K562 (cell line): ENCODE results near the gene CLTRN. TPM values are rescaled to one million over a fixed set of nuclear protein-coding genes. Genes with fewer than 3 reads are reported as not detected.

Experiments
- ATAC-seq: fragments of 200-7000 bp; cut with Tn5 transposase; 3 replicates; pipeline ENCODE4 v1.9.1; 2020; ENCODE audit warnings: moderate library complexity
- BruUV-seq: library from RNA; stranded (reverse); fragments of 400-500 nt; replicated peaks from 2 replicates; lab custom pipeline; 2021; lab: Mats Ljungman, UMichigan
- CTCF ChIA-PET: fragments of 300-600 bp; formaldehyde crosslinking; extraction: SDS; loops from one replicate; lab custom pipeline; 2021; ENCODE audit warnings: low intra/inter-chr PET ratio; lab: Yijun Ruan, JAX
- POLR2A ChIA-PET: fragments of 300-600, 350-650 bp; sonication (Branson Sonifier 250); formaldehyde crosslinking; extraction: SDS; loops from one replicate; lab custom pipeline; 2021; ENCODE audit warnings: antibody characterized with exemption, inconsistent platforms; lab: Yijun Ruan, JAX
- DNase-seq, 4 experiments: peaks; one replicate each; pipeline versions ENCODE4 v3.0.0 to v3.0.0-alpha.2; 2011 to 2018; ENCODE audit warnings: low spot score in 3 of 4, mixed read lengths in 3 of 4; ENCODE audit errors: extremely low read depth in 1 of 4
- FAIRE-seq: peaks from 2 replicates; lab custom pipeline; 2011; peaks lifted over from hg19 to GRCh38; lab: Jason Lieb, UNC
- H2AFZ ChIP-seq: 2 replicates; pipeline ENCODE4 v1.6.0; 2011; ENCODE audit warnings: low read depth, low read length, control low read depth, inconsistent platforms
- H3K27ac ChIP-seq: fragments of 200-600 bp; 3 replicates; pipeline ENCODE4 v1.8.0; 2011; ENCODE audit warnings: low read depth, mild to moderate bottlenecking, control low read depth, inconsistent platforms, low read length, moderate library complexity, mixed read lengths; ENCODE audit errors: extremely low read depth
- H3K27me3 ChIP-seq, 2 experiments: fragments of 300-600 bp in 1 of 2; 2 replicates in 1 of 2; 3 replicates in 1 of 2; pipeline versions ENCODE4 v1.6.0 to v1.8.0; 2011; ENCODE audit warnings: inconsistent platforms in 2 of 2, low read length in 2 of 2, mild to moderate bottlenecking in 1 of 2, mixed read lengths in 1 of 2, moderate library complexity in 1 of 2; ENCODE audit not compliant: control insufficient read depth in 2 of 2, insufficient read depth in 2 of 2
- H3K36me3 ChIP-seq: fragments of 300-600 bp; 3 replicates; pipeline ENCODE4 v1.8.0; 2011; ENCODE audit warnings: mild to moderate bottlenecking, low read length, inconsistent platforms; ENCODE audit not compliant: control insufficient read depth, insufficient read depth
- H3K4me1 ChIP-seq, 2 experiments: fragments of 200-600 bp in 1 of 2; replicated peaks in 1 of 2; 2 replicates in 1 of 2; 3 replicates in 1 of 2; pipeline versions ENCODE4 v1.5.1 to v1.8.0; 2011; ENCODE audit warnings: inconsistent platforms in 2 of 2, low read length in 2 of 2, mild to moderate bottlenecking in 1 of 2, mixed read lengths in 1 of 2, moderate library complexity in 1 of 2; ENCODE audit not compliant: control insufficient read depth in 2 of 2, insufficient read depth in 2 of 2
- H3K4me2 ChIP-seq: 2 replicates; pipeline ENCODE4 v1.6.1; 2011; ENCODE audit warnings: low read length, control low read depth, inconsistent platforms, mixed read lengths; ENCODE audit not compliant: insufficient read depth
- H3K4me3 ChIP-seq: fragments of 200-600 bp; sonication (generic), shearing (Covaris generic); 2 replicates; pipeline ENCODE4 v1.5.1; 2016; ENCODE audit warnings: control low read depth, inconsistent platforms
- H3K79me2 ChIP-seq: fragments of 200-600 bp; 3 replicates; pipeline ENCODE4 v1.8.0; 2011; ENCODE audit warnings: low read length, inconsistent platforms; ENCODE audit not compliant: control insufficient read depth, insufficient read depth
- H3K9ac ChIP-seq, 2 experiments: 2 replicates each; pipeline versions ENCODE4 v1.6.0 to v1.6.1; 2011; ENCODE audit warnings: low read depth in 2 of 2, low read length in 2 of 2, control low read depth in 1 of 2, inconsistent platforms in 1 of 2, mild to moderate bottlenecking in 1 of 2, mixed read lengths in 1 of 2; ENCODE audit not compliant: insufficient read depth in 1 of 2
- H3K9me1 ChIP-seq: one replicate; pipeline ENCODE4 v1.6.0; 2011; ENCODE audit warnings: inconsistent platforms, mild to moderate bottlenecking, low read length, moderate library complexity; ENCODE audit not compliant: control insufficient read depth, insufficient read depth
- H3K9me3 ChIP-seq: replicated peaks from 2 replicates; pipeline ENCODE4 v1.5.1; 2011; ENCODE audit warnings: low read depth, low read length, inconsistent platforms; ENCODE audit not compliant: control insufficient read depth, insufficient read depth
- H4K20me1 ChIP-seq: replicated peaks from 2 replicates; pipeline ENCODE4 v1.6.1; 2011; ENCODE audit warnings: low read length, inconsistent platforms, mixed read lengths; ENCODE audit not compliant: control insufficient read depth, insufficient read depth
- EZH2 ChIP-seq: IDR thresholded peaks from 2 replicates; pipeline ENCODE4 v1.6.1; 2012; ENCODE audit warnings: low read depth, mild to moderate bottlenecking, inconsistent platforms, low read length, borderline replicate concordance
- RBM15 ChIP-seq: fragments of 200-400 bp; formaldehyde crosslinking; IDR thresholded peaks from 2 replicates; pipeline ENCODE4 v1.6.1; 2018; ENCODE audit warnings: mild to moderate bottlenecking, low read length, moderate library complexity; ENCODE audit not compliant: insufficient read depth
- TARDBP ChIP-seq: fragments of 450-650 bp; IDR thresholded peaks from 2 replicates; pipeline ENCODE4 v1.6.1; 2016
- WGBS: fragments of 100-300 bp; shearing (Covaris generic); methylation state at CpG from one replicate; pipeline ENCODE4 v1.1.6; 2016; ENCODE audit warnings: low coverage, mixed read lengths; ENCODE audit not compliant: insufficient coverage; ENCODE audit errors: missing lambda C conversion rate; 5-methylcytosine and 5-hydroxymethylcytosine counted together
- in situ Hi-C: fragments of 300-500 bp; cut with MboI; formaldehyde crosslinking; loops from 4 replicates; pipeline ENCODE4 v1.15.0; 2018; ENCODE audit warnings: inconsistent platforms, mixed read lengths
- intact Hi-C: fragments of 100-400 bp; cut with micrococcal nuclease; formaldehyde crosslinking; loops from 2 replicates; pipeline ENCODE4 v1.14.2; 2022
- polyA plus RNA-seq, 8 experiments: library from polyadenylated mRNA; depleted of rRNA in 4 of 8; stranded (reverse) in 5 of 8; unstranded in 3 of 8; fragments of >200 nt; fragmentation: Nextera tagmentation in 2 of 8; fragmentation: Illumina TruSeq in 1 of 8; extraction: Ambion mirVana in 2 of 8; extraction: Trizol in 1 of 8; gene quantifications; 2 replicates each; pipeline versions ENCODE4 v1.2.1 to v1.2.3, GENCODE V29; 2011 to 2014; ENCODE audit warnings: inconsistent platforms in 1 of 8, missing spikeins in 1 of 8
- total RNA-seq, 7 experiments: library from RNA; depleted of rRNA in 6 of 7; stranded (reverse); fragments of >200 nt in 6 of 7; fragmentation: Illumina TruSeq in 2 of 7; extraction: Trizol in 2 of 7; gene quantifications; 2 replicates each; pipeline versions ENCODE4 v1.2.1 to v1.2.3, GENCODE V29; 2011 to 2021; ENCODE audit warnings: low replicate concordance in 1 of 7

Gene CLTRN
- total and polyA plus RNA-seq, 9 of the 15 experiments (the other 6 are each of a cell fraction or from before 2014, with no cell fraction given): 0.11 to 0.36 (median 0.18) TPM; not detected in 2

- 3% methylated on average over 7 of the region's 7 CpGs for WGBS
- intact Hi-C loops: loop anchor here (2.0 to 5.0 kb wide), 2 partner anchors 75 to 147 kb away; no protein-coding TSS in a partner anchor
- Histone ChIP-seq H3K27ac (no peak overlapping the region), H3K4me3 (no peak overlapping the region), H3K79me2 (no peaks in the 10 kb centered on the region), H3K4me1 (no peaks in the 10 kb centered on the region), H3K9ac (no peak overlapping the region), H3K9me1 (no peaks in the 10 kb centered on the region), H3K9me3 (no peaks in the 10 kb centered on the region), H2AFZ (no peak overlapping the region), H3K27me3 (no peaks in the 10 kb centered on the region; a peak in 1 of 5 replicates), H4K20me1 (no peaks in the 10 kb centered on the region), H3K4me2 (no peak overlapping the region), H3K36me3 (no peaks in the 10 kb centered on the region)
- FAIRE-seq (no peak), DNase-seq (no peak), ATAC-seq (no peak)
- CTCF ChIA-PET: no interaction called here
- POLR2A ChIA-PET: no interaction called here
- BruUV-seq: no TSS peak
- TF ChIP-seq EZH2 (peak; percentile 82; the same call in 1 of the 2 replicates), RBM15 (no peak), TARDBP (no peak)
- in situ Hi-C loops: loop anchor here (10.0 kb wide), 1 partner anchor 79 kb away; no protein-coding TSS in a partner anchor
These were observed 20.6 kb downstream of the CLTRN start for GRCh38 chrX:15643786-15644559.

- intact Hi-C loops: no loop called here
- ATAC-seq: no peak
- BruUV-seq: no TSS peak
- Histone ChIP-seq H3K36me3 (no peaks in the 10 kb centered on the region), H3K4me3 (no peak overlapping the region), H4K20me1 (no peaks in the 10 kb centered on the region), H2AFZ (no peak overlapping the region), H3K9me1 (no peaks in the 10 kb centered on the region), H3K4me2 (no peak overlapping the region), H3K9me3 (no peaks in the 10 kb centered on the region), H3K4me1 (no peaks in the 10 kb centered on the region), H3K9ac (no peak overlapping the region), H3K27ac (no peak overlapping the region), H3K79me2 (no peaks in the 10 kb centered on the region), H3K27me3 (no peaks in the 10 kb centered on the region)
- no peak for DNase-seq
- FAIRE-seq: no peak
- POLR2A ChIA-PET: no interaction called here
- in situ Hi-C loops: no loop called here
- CTCF ChIA-PET: no interaction called here
These were observed 33.0 kb downstream of the CLTRN start for GRCh38 chrX:15631637-15632036.
